Measurements from ENCODE around the gene ACACB. TPM values are rescaled to one million over a fixed set of nuclear protein-coding genes. Genes with fewer than 3 reads are reported as not detected.

Gene ACACB
- total and polyA plus RNA-seq, 2 donors (not counting 3 experiments of a cell fraction or from before 2014, with no cell fraction given) = 1.3 to 5.7 TPM

GRCh38 chr12:109069307-109070271 lies 46.8 kb upstream of the ACACB start:
- Histone ChIP-seq H3K4me1 (ENCODE audit: control insufficient read depth, extremely low read depth, insufficient read depth, low read length) (no peaks in the 10 kb centered on the region), H3K9ac (replicated peaks; ENCODE audit: extremely low read depth, insufficient read depth, low read length) (no peak overlapping the region), H3K4me3 (replicated peaks in 1 of 3; ENCODE audit: insufficient read depth in 1 of 3, low read depth in 1 of 3, low read length in 3 of 3) (no peak overlapping the region), H3K9me1 (replicated peaks; ENCODE audit: control insufficient read depth, extremely low read depth, insufficient read depth, low read length) (no peaks in the 10 kb centered on the region), H2AFZ (ENCODE audit: low read depth, low read length) (no peak overlapping the region), H3K4me2 (ENCODE audit: insufficient read depth, low read length) (no peak overlapping the region), H3K79me2 (ENCODE audit: control insufficient read depth, insufficient read depth, low read length) (no peaks in the 10 kb centered on the region), H3K36me3 (ENCODE audit: control insufficient read depth in 2 of 2, extremely low read depth in 1 of 2, insufficient read depth in 2 of 2, low read length in 2 of 2) (peaks cover 0 to 14% of the 10 kb centered on the region in 2 experiments), H3K27ac (ENCODE audit: insufficient read depth, low read depth, low read length) (no peak overlapping the region), H4K20me1 (replicated peaks; ENCODE audit: control insufficient read depth, extremely low read depth, insufficient read depth, low read length) (no peaks in the 10 kb centered on the region), H3K9me3 (replicated peaks; ENCODE audit: control insufficient read depth, insufficient read depth, low read length) (no peaks in the 10 kb centered on the region), H3K27me3 (ENCODE audit: control insufficient read depth in 2 of 2, insufficient read depth in 2 of 2, low read length in 2 of 2) (no peaks in the 10 kb centered on the region)
- intact Hi-C loops (cut with micrococcal nuclease) = no loop called here
- dilution Hi-C loops (cut with MboI; ENCODE audit: extremely low pct_ligation_motif_present, low sequenced_read_pairs) = no loop called here
- CTCF ChIA-PET = no interaction called here
- no peak for FAIRE-seq
- DNase-seq (ENCODE audit: low read depth, low spot score) = no peak
- no TSS peak for BruUV-seq (replicated peaks)
- POLR2A ChIA-PET = no interaction called here
- no peak for TF ChIP-seq FOS (IDR thresholded peaks at IDR 0.05; ENCODE audit: borderline replicate concordance, insufficient read depth, low read length)
- no peak for TF ChIP-seq GATA2 (IDR thresholded peaks at IDR 0.05; ENCODE audit: insufficient read depth, insufficient read length, low read depth, low read length)
- no peak for TF ChIP-seq POLR2AphosphoS5 (IDR thresholded peaks at IDR 0.05; ENCODE audit: insufficient read depth, low read depth, low read length)
- no peak for TF ChIP-seq JUN (IDR thresholded peaks at IDR 0.05; ENCODE audit: borderline replicate concordance, insufficient read depth, insufficient read length, low read depth)
- no peak for TF ChIP-seq EZH2 (IDR thresholded peaks at IDR 0.05; ENCODE audit: borderline replicate concordance, low read depth, low read length, severe bottlenecking)
- no peak for TF ChIP-seq POLR2A (IDR thresholded peaks at IDR 0.05; ENCODE audit: low read depth, low read length)
- no peak for TF ChIP-seq MAX (IDR thresholded peaks at IDR 0.05; ENCODE audit: insufficient read depth, insufficient read length)

Data from endothelial cell of umbilical vein (primary cell).